Sigmoid colon (tissue), 4 donors: Measurements from ENCODE around the gene ATP1A3.

ENCODE experiments used
- EP300 ChIP-seq, 4 donors: sonication (generic); formaldehyde crosslinking; IDR thresholded peaks; one replicate each; pipeline ENCODE4 v1.6.1; 2017; ENCODE audit warnings: antibody characterized with exemption in 4 of 4
- POLR2A ChIP-seq, 2 donors: fragments of 450-650 bp; IDR thresholded peaks; one replicate each; pipeline ENCODE4 v1.6.1; 2016; ENCODE audit warnings: antibody characterized with exemption in 2 of 2, mild to moderate bottlenecking in 2 of 2, moderate library complexity in 2 of 2
- POLR2AphosphoS5 ChIP-seq, 4 donors: sonication (generic); formaldehyde crosslinking; IDR thresholded peaks; one replicate each; pipeline ENCODE4 v1.6.1; 2017; ENCODE audit warnings: antibody characterized with exemption in 4 of 4
- TF ChIP-seq, protein P1 (sequence below), 4 experiments: fragments of 450-650 bp in 3 of 4; fragments of 200-600 bp in 1 of 4; IDR thresholded peaks; one replicate each; pipeline ENCODE4 v1.5.1; 2016 to 2019; ENCODE audit warnings: antibody characterized with exemption in 4 of 4, mild to moderate bottlenecking in 3 of 4, moderate library complexity in 2 of 4

GRCh38 chr19:41959056-41960053 is 34.7 kb downstream of the ATP1A3 start, which contains the start of gene RABAC1:
- TF ChIP-seq, protein P1, sequence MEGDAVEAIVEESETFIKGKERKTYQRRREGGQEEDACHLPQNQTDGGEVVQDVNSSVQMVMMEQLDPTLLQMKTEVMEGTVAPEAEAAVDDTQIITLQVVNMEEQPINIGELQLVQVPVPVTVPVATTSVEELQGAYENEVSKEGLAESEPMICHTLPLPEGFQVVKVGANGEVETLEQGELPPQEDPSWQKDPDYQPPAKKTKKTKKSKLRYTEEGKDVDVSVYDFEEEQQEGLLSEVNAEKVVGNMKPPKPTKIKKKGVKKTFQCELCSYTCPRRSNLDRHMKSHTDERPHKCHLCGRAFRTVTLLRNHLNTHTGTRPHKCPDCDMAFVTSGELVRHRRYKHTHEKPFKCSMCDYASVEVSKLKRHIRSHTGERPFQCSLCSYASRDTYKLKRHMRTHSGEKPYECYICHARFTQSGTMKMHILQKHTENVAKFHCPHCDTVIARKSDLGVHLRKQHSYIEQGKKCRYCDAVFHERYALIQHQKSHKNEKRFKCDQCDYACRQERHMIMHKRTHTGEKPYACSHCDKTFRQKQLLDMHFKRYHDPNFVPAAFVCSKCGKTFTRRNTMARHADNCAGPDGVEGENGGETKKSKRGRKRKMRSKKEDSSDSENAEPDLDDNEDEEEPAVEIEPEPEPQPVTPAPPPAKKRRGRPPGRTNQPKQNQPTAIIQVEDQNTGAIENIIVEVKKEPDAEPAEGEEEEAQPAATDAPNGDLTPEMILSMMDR (IDR thresholded peaks at IDR 0.05), result no peak
- TF ChIP-seq POLR2A (IDR thresholded peaks at IDR 0.05), result peak; percentile 27 to 42
- no peak for TF ChIP-seq EP300 (IDR thresholded peaks at IDR 0.05)
- peak; percentile 64 to 80 (median 75) for TF ChIP-seq POLR2AphosphoS5 (IDR thresholded peaks at IDR 0.05)
